T follicular helper cell (primary cell): ENCODE results near the gene FSTL4.

Source experiments
- DNase-seq: peaks from one replicate; pipeline ENCODE4 v3.0.0-alpha.2; 2020; ENCODE audit warnings: low read depth

Gene FSTL4

DNA sequence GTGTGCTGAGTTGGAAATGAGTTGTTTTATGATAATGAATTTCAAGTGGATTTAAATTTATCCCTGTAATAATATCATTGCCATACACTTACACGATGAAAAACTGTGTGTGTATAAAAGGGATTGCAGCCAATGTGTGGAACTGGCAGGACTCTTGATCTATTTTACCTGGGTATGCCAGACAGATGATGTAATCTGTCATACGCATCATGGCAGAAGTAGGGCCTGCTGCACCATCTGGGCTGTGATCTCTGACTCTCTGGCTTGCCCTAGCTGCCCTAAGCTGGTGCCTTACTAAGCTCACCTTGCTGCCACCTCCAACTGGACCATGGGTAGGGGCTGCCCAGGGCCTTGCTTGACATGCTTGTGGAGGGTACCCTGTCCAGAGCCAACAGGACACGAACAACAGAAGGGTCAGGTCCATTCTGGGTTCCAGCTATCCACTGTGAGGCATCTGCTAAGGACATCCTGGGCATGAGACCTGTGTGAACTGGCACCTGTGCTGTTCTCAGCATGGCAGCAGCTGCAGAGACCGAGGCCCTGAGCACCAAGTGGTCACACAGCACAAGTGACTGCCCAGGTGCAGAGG lies 184.2 kb downstream of the FSTL4 start:
- no peak for DNase-seq

- DNase-seq, result no peak
These were observed 185.1 kb downstream of the FSTL4 start for GRCh38 chr5:133427121-133427777.

GRCh38 chr5:133426264-133426663 lies 186.1 kb downstream of the FSTL4 start:
- DNase-seq, result no peak

DNA sequence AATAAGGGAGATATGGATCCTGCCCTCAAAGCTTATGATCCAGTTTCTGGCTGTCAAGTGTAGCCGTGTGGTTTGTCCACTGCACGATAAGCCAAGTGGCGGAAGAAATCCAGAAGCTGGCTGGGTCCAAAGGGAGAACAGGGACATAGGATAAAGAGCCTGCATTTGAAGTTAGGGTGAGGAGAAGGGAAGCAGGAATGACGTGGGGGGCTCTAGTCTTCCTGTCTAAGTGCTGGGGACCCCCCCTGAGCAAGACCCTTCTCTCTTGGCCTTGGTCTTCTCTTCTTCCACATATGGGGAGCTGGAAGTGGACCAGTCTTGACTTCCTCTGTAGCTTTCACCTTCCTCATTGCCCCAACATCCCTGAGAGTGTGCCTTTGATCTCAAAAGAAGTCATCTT lies 186.6 kb downstream of the FSTL4 start:
- no peak for DNase-seq

DNA sequence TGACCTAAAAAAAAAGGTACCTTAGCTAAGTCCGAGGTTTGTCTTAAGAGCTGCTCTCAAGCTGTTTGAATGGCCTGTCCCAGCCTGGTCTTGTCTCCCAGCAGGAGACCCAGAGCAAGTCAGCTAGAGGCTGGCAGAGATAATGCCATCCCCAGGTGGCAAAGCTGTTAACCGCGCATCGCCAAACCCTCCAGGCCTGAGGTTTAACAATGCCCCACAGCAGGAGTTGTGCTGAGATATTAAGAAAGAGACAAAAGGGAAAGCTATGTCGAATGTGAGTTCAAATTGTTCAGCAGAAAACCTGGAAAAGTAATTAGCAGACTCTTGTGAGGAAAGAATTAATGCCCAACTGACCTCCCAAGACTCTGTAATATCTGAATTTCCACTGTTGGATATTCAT lies 187.1 kb downstream of the FSTL4 start:
- no peak for DNase-seq

DNA sequence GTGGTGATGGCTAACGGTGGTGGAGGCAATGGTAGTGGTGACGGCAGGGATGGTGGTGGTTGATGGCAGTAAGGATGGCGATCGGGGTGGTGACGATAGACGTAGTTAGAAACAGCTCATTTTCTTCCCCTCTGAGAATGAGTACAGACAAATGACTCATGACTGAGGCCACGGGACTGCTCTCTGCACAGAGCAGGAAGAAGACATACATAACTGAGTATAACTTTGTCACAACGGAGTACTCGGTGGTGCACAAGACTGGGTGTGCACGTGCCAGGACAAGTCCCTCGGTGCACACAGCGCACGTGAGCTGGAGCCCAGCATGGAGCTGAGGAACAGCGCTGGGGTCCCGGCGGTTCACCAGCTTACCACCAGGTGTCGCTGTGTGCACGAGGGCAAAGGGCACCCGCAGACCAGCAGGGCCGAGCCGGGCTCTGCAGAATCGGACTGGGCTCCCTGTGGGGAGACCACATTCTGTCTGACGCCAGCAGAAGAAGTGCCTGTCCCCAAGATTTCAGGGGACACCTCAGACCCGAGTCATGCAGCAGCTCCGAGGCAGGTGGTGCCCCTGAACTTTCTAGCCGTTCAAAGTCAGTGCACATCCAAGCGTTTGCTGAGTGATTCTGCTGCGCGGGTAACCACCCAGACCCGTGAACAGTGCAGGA lies 188.6 kb downstream of the FSTL4 start:
- peak; percentile 39 for DNase-seq

- no peak for DNase-seq
These were observed 189.2 kb downstream of the FSTL4 start for GRCh38 chr5:133423011-133423617.

DNA sequence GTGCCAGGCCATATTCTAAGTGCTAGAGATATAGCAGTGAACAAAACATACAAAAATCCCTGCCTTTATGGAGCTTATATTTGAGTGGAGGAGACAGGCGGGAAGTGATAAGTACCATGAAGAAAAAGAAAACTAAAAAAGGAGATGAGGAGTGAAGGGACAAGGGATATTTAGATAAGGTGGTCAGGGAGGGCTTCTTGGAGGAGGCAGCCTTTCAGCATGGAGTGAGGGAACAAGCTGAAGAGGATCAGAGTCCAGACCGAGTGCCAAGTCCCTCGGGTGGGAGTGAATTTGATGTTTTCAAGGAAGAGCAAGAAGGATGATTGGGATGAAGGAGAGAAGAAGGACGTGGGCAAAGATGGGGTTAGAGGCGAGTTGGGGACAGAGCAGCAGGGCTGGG lies 190.5 kb downstream of the FSTL4 start:
- DNase-seq, result no peak

GRCh38 chr5:133421394-133421793 lies 190.9 kb downstream of the FSTL4 start:
- no peak for DNase-seq

DNA sequence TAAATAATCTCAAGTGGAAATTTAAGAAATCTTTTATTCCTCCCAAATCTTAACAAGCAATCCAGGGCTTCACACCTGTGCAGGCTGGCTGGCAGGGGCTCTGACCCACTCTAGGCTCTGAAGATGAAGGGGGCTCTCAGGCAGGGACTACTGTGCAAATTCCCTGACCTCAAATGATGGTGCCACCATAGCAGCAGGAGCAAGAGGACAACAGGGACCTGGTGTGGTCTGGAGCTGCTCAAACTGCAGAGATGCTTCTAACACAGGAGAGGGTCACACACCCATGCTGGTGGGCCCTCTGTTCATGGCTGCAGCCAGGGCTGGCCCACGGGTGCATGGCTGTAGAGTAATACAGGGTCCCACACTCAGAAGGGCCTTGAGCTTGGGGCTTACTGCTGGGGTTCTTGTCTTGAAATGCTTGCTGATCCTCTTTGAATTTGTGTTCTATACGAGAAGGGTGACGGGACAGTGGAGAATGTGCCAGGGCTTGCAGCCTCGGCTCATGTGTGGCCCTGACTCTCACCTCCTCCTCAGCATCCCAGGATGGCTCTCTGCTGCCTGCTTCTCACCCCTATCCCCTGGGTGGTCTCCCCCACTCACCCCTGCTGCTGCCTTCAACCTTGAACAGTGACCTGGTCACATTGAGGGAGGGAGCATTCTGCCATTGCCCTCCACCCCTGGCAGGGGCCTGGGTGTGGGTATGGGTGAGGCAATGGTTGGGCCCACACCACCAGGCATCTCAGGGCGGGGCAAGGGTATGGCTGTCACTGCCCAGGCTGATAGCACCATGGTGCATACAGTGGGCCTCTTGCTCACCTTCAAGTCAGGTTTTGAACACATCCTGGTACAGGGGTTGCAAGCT lies 191.7 kb downstream of the FSTL4 start:
- no peak for DNase-seq

- DNase-seq, result no peak
These were observed 196.4 kb downstream of the FSTL4 start for GRCh38 chr5:133415906-133416305.

DNA sequence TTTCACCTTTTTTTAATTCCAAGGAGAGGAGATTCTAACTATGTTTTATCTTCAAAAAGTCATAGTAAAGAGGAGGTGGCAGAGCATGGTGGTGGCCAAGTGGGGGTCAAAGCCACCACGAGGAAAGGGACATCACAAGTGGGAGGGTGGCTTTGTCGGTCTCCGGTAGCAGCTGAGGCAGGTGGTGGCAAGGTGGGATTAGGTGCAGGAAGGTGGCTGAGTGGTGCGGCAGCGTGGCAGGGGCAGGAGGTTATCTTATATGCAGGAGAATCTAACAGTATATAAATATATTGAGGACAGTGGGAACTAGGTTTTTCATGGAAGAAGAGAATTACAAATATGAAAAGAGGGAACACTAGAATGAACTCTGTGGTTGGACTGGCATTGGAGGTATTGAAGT lies 196.8 kb downstream of the FSTL4 start:
- DNase-seq, result no peak

- DNase-seq, result no peak
These were observed 199.7 kb downstream of the FSTL4 start for GRCh38 chr5:133412661-133413060.

GRCh38 chr5:133410335-133410828 lies 202.0 kb downstream of the FSTL4 start:
- no peak for DNase-seq

- DNase-seq, result no peak
These were observed 203.1 kb downstream of the FSTL4 start for GRCh38 chr5:133409210-133409674.

- DNase-seq, result no peak
These were observed 204.0 kb downstream of the FSTL4 start for GRCh38 chr5:133408322-133408721.

DNA sequence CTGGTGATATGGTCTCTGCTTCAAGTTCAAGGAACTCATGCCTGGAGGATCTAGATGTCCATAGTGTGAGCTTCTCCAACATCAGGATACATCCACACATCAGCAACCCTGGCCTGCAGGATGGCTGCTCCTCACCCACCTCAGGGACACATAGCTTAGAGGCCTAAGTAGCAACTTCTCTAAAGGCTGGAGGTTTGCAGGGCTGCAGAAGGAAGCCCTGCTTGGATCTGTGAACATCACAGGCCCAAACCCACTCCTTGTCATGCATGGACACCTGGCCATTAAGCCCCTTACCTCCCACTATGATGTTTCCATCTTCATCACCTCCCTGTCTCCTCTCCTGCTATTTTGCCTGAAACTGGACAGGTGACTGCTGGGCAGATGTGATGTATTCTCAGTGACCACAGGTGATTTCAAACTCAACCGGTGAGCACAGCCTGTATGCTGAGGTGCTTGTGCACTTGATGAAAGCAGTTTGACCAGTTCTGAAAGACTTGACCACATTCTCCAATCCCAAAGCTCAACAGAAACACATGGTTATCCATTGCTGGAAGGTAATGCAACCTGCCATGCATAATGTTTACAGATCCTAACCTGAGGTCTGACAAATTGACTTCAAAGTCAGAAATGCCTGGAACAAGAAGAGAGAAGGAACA lies 205.2 kb downstream of the FSTL4 start:
- no peak for DNase-seq

- DNase-seq, result no peak
These were observed 205.9 kb downstream of the FSTL4 start for GRCh38 chr5:133406208-133406976.

- no peak for DNase-seq
These were observed 206.9 kb downstream of the FSTL4 start for GRCh38 chr5:133405275-133406034.

DNA sequence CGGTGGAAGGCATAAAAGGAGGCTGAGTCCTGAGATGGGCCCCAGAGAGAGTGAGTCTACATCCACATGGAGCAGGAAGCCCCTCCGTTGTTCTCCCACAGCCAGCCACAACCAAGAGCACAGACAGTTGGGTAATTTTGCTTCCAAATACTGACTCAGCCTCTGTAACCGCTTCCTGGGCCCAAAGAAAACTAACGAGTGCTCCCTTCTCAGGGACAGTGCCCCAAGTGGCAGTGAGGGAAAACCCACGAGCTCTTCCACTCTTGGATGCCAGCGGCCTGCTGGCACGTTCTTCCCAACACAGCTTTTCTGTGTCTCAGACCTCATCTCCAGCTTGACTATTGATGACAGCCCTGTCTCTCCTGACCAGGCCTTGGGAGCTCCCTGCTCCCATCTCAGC lies 207.6 kb downstream of the FSTL4 start:
- DNase-seq, result no peak
